GM19452 (cell line): ENCODE data around the gene CDKN2AIPNL.
"Not testable (repeated sequence)": the region's sequence is repeated elsewhere in the genome, so short reads cannot be mapped to it uniquely, and the experiment has no call there.

Experiments used
- ATAC-seq: cut with Tn5 transposase; IDR thresholded peaks from one replicate; pipeline ENCODE4 v1.9.1; 2021; ENCODE audit not compliant: unreplicated experiment

The CDKN2AIPNL gene

GRCh38 chr5:134438721-134439123 lies 27.0 kb upstream of the CDKN2AIPNL start:
- no peak for ATAC-seq

GRCh38 chr5:134437847-134438581 lies 26.3 kb upstream of the CDKN2AIPNL start:
- no peak for ATAC-seq

- no peak for ATAC-seq
Observed at GRCh38 chr5:134437340-134437846, 25.7 kb upstream of the CDKN2AIPNL start.

GRCh38 chr5:134436523-134437339 lies 25.1 kb upstream of the CDKN2AIPNL start:
- ATAC-seq: peak; percentile 90

GRCh38 chr5:134435560-134435959 lies 23.9 kb upstream of the CDKN2AIPNL start:
- no peak for ATAC-seq

GRCh38 chr5:134432677-134433359 lies 21.1 kb upstream of the CDKN2AIPNL start:
- ATAC-seq: no peak

- no peak for ATAC-seq
Observed at GRCh38 chr5:134432174-134432573, 20.5 kb upstream of the CDKN2AIPNL start.

GRCh38 chr5:134430001-134430569 lies 18.4 kb upstream of the CDKN2AIPNL start:
- ATAC-seq: no peak

GRCh38 chr5:134427540-134428041 lies 15.9 kb upstream of the CDKN2AIPNL start:
- ATAC-seq: no peak

- no peak for ATAC-seq
Observed at GRCh38 chr5:134426361-134426760, 14.7 kb upstream of the CDKN2AIPNL start.

GRCh38 chr5:134423376-134423775 lies 11.7 kb upstream of the CDKN2AIPNL start:
- ATAC-seq: no peak

GRCh38 chr5:134422791-134423365 lies 11.2 kb upstream of the CDKN2AIPNL start:
- no peak for ATAC-seq

GRCh38 chr5:134421038-134421437 lies 9.4 kb upstream of the CDKN2AIPNL start:
- ATAC-seq: not testable (repeated sequence)

GRCh38 chr5:134420343-134420742 lies 8.7 kb upstream of the CDKN2AIPNL start:
- no peak for ATAC-seq

GRCh38 chr5:134418958-134419357 lies 7.3 kb upstream of the CDKN2AIPNL start:
- no peak for ATAC-seq

GRCh38 chr5:134417707-134418106 lies 6.0 kb upstream of the CDKN2AIPNL start:
- no peak for ATAC-seq

GRCh38 chr5:134413046-134413445 lies 1.4 kb upstream of the CDKN2AIPNL start:
- ATAC-seq: no peak

- ATAC-seq: no peak
Observed at GRCh38 chr5:134411228-134411545, 494 bp downstream of the CDKN2AIPNL start.

- ATAC-seq: no peak
Observed at GRCh38 chr5:134410822-134411221, 859 bp downstream of the CDKN2AIPNL start.

- no peak for ATAC-seq
Observed at GRCh38 chr5:134409321-134409720, 2.4 kb downstream of the CDKN2AIPNL start.

GRCh38 chr5:134406390-134406789 lies 5.3 kb downstream of the CDKN2AIPNL start:
- no peak for ATAC-seq
